ENCODE results near the gene SLC9A8. TPM values are rescaled to one million over a fixed set of nuclear protein-coding genes. Genes with fewer than 3 reads are reported as not detected.

SLC9A8 gene
- total RNA-seq, 2 experiments from 2014 or later: 9.4 to 11.3 TPM

DNA sequence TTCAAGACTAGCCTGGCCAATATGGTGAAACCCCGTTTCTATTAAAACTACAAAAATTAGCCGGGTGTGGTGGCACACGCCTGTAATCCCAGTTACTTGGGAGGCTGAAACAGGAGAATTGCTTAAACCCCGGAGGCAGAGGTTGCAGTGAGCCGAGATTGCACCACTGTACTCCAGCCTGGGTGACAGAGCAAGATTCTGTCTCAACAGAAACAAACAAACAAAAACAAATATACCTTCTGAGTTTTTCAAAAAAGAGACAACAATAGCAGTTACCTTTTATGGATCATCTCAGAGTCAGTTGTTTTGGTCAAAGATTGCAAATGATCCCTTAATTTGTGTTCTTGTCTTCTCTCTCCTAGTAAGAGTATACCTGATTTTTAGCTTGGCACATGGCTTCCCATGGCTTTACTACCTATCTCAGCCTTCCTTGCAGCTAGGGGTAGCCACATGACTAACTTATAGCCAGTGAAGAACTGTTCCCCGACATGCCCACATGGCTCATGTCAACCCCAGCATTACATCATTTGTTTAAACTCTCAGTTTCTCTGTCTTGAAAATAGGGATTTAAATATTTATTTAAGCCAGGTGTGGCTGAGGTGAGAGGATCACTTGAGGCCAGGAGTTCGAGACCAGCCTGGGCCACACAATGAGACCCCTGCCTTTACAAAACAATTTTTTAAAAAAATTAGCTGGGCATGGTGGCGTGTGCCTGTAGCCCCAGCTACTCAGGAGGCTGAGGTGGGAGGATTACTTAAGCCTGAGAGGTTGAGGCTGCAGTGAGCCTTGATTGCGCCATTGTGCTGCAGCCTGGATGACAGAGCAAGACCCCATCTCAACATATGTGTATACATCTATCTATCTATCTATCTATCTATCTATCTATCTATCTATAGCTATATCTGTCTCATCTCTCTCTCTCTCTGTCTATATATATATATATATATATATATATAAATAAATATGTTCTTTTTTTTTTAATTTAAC, 25.0 kb upstream of the SLC9A8 start:
- ATAC-seq: no peak
- no peaks in the 10 kb centered on the region for H3K36me3 Mint-ChIP-seq (ENCODE audit: low read depth)
- H3K4me3 Mint-ChIP-seq: no peak overlapping the region
- intact Hi-C loops (cut with micrococcal nuclease): no loop called here
- no peak overlapping the region for H3K27ac Mint-ChIP-seq
- H3K4me1 Mint-ChIP-seq (ENCODE audit: low read depth): peaks cover 6% of the 10 kb centered on the region
- no peaks in the 10 kb centered on the region for H3K9me3 Mint-ChIP-seq
- CTCF ChIA-PET: interaction anchor here (0.7 to 1.8 kb wide), 3 partner anchors 11 to 138 kb away, joined by 3 to 6 read pairs (median 3); no protein-coding TSS in a partner anchor
- peaks cover 6% of the 10 kb centered on the region for H3K27me3 Mint-ChIP-seq
- POLR2A ChIA-PET: interaction anchor here (1.2 kb wide), 1 partner anchor 102 kb away, joined by 3 read pairs; no protein-coding TSS in a partner anchor
- DNase-seq: no peak
- TF ChIP-seq, protein P1, sequence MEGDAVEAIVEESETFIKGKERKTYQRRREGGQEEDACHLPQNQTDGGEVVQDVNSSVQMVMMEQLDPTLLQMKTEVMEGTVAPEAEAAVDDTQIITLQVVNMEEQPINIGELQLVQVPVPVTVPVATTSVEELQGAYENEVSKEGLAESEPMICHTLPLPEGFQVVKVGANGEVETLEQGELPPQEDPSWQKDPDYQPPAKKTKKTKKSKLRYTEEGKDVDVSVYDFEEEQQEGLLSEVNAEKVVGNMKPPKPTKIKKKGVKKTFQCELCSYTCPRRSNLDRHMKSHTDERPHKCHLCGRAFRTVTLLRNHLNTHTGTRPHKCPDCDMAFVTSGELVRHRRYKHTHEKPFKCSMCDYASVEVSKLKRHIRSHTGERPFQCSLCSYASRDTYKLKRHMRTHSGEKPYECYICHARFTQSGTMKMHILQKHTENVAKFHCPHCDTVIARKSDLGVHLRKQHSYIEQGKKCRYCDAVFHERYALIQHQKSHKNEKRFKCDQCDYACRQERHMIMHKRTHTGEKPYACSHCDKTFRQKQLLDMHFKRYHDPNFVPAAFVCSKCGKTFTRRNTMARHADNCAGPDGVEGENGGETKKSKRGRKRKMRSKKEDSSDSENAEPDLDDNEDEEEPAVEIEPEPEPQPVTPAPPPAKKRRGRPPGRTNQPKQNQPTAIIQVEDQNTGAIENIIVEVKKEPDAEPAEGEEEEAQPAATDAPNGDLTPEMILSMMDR (IDR thresholded peaks at IDR 0.05): no peak

DNA sequence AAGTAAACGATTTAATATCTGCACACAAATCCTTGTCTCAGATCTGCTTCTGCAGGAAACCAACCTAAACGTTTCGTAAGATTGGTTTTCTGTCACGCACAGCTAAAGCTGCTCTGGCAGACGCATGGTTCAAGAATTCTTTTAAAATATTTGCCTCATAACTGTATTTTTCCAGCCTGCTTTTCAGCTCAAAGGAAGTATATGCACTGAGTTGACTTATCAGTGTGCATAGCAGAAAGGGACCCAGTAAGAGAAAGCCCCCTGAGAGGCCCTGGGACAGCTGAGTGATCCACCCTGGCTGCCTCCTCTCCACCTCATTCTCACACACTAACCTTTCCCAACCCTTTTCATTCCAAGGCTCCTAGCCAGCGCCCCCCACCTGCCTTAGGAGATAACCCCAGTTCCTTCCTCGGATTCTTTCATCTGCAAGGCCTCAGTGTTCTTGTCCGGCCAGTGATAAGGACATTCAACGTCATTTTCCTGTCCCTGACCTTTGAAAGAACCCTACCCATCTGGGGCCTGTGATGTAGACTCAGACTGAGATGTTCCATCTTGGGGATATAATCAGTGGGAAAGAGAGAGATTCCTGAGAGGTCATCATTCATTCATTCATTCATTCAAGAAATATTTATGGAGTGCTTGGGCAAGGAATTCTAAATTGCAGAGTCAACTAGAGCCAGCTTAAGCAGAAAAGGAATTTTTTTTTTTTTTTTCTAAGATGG, 22.4 kb upstream of the SLC9A8 start:
- Mint-ChIP-seq H3K27ac (no peak overlapping the region), H3K9me3 (no peaks in the 10 kb centered on the region), H3K4me3 (no peak overlapping the region), H3K36me3 (ENCODE audit: low read depth) (no peaks in the 10 kb centered on the region), H3K4me1 (ENCODE audit: low read depth) (peaks cover 14% of the 10 kb centered on the region), H3K27me3 (peaks cover 12% of the 10 kb centered on the region)
- TF ChIP-seq, protein P1 (IDR thresholded peaks at IDR 0.05): no peak
- POLR2A ChIA-PET: interaction anchor here (0.8 kb wide), 1 partner anchor 12 kb away, joined by 3 read pairs; no protein-coding TSS in a partner anchor
- CTCF ChIA-PET: no interaction called here
- DNase-seq: no peak
- intact Hi-C loops (cut with micrococcal nuclease): no loop called here
- no peak for ATAC-seq

DNA sequence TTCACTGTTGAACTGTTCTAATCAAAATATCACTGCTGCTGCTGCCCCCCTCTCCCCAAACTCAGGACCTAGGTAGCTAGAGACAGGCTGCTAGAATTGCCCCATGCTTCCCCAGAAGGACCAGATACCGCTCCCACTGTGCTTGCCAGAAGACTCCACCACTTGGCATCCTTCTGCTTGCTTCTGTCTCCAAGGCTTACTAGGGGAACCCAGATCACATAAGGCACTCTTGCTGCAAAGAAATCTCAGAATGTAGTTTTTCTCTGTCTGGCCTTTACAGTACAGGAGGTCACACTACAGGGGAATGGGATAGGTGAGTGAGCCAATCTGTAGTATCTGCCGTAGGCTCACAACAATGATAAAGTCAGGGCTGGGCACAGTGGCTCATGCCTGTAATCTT, 21.5 kb upstream of the SLC9A8 start:
- intact Hi-C loops (cut with micrococcal nuclease): no loop called here
- ATAC-seq (no peak), DNase-seq (no peak)
- POLR2A ChIA-PET: no interaction called here
- Mint-ChIP-seq H3K4me3 (no peak overlapping the region), H3K27ac (no peak overlapping the region), H3K4me1 (ENCODE audit: low read depth) (peaks cover 8% of the 10 kb centered on the region), H3K27me3 (peaks cover 8% of the 10 kb centered on the region), H3K9me3 (no peaks in the 10 kb centered on the region), H3K36me3 (ENCODE audit: low read depth) (no peaks in the 10 kb centered on the region)
- CTCF ChIA-PET: interaction anchor here (1.4 kb wide), 1 partner anchor 12 kb away, joined by 4 read pairs; no protein-coding TSS in a partner anchor
- TF ChIP-seq, protein P1 (IDR thresholded peaks at IDR 0.05): no peak

DNA sequence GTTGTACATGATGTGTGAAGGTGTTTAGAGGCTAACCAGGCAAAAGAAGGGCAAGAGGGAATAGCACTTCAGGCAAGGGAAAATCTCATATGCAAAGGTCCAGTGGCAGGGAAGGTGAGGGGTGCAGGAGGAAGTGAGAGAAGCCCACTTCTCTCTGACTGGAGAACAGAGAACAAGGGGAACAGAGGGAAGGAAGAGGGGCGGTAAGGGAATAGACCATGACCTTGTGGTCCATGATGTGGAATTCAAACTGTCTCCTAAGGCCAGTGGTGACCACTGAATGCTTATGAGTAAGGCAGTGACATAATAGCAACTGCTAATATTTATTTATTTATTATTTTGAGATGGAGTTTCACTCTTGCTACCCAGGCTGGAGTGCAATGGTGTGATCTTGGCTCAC, 20.6 kb upstream of the SLC9A8 start:
- DNase-seq (no peak), ATAC-seq (no peak)
- Mint-ChIP-seq H3K4me1 (ENCODE audit: low read depth) (peaks cover 8% of the 10 kb centered on the region), H3K36me3 (ENCODE audit: low read depth) (no peaks in the 10 kb centered on the region), H3K27ac (no peak overlapping the region), H3K4me3 (no peak overlapping the region), H3K27me3 (peaks cover 12% of the 10 kb centered on the region), H3K9me3 (no peaks in the 10 kb centered on the region)
- CTCF ChIA-PET: interaction anchor here (1.4 kb wide), 1 partner anchor 12 kb away, joined by 4 read pairs; no protein-coding TSS in a partner anchor
- TF ChIP-seq, protein P1 (IDR thresholded peaks at IDR 0.05): no peak
- POLR2A ChIA-PET: no interaction called here
- intact Hi-C loops (cut with micrococcal nuclease): no loop called here

Measured in activated CD8-positive, alpha-beta T cell treated with anti-CD3 and anti-CD28 coated beads for 36 hours (primary cell).